ENCODE data around the gene LAMC2. TPM values are rescaled to one million over a fixed set of nuclear protein-coding genes. Genes with fewer than 3 reads are reported as not detected.

LAMC2 gene
- total RNA-seq, 1 donor from 2014 or later: 13.9 TPM

GRCh38 chr1:183230413-183230812 lies 44.3 kb downstream of the LAMC2 start:
- Mint-ChIP-seq H3K4me3 (ENCODE audit: unreplicated experiment) (no peak overlapping the region), H3K36me3 (ENCODE audit: low read depth, unreplicated experiment) (peaks cover 2% of the 10 kb centered on the region), H3K27ac (ENCODE audit: unreplicated experiment) (no peak overlapping the region), H3K9me3 (ENCODE audit: unreplicated experiment) (no peaks in the 10 kb centered on the region), H3K27me3 (ENCODE audit: low read depth, unreplicated experiment) (no peaks in the 10 kb centered on the region), H3K4me1 (ENCODE audit: low read depth, unreplicated experiment) (peaks cover 37% of the 10 kb centered on the region)
- no peak overlapping the region for H3K9ac ChIP-seq (ENCODE audit: low read length)
- no peak for TF ChIP-seq CTCF (IDR thresholded peaks at IDR 0.05; ENCODE audit: insufficient read depth, low read depth, low read length)
- H3K27ac ChIP-seq (ENCODE audit: low read depth, low read length): no peak overlapping the region
- peaks cover 21% of the 10 kb centered on the region for H3K4me1 ChIP-seq (ENCODE audit: insufficient read depth, low read length)
- H3K4me2 ChIP-seq (ENCODE audit: low read length): peak overlapping the region; percentile 16
- no peak overlapping the region for H3K4me3 ChIP-seq (ENCODE audit: insufficient read depth, low read depth, low read length)
- H3K27me3 ChIP-seq (ENCODE audit: insufficient read depth, low read length): no peaks in the 10 kb centered on the region
- no peaks in the 10 kb centered on the region for H3K9me3 ChIP-seq (ENCODE audit: insufficient read depth, low read depth, low read length)
- DNase-seq (ENCODE audit: low read depth) (peak; percentile 49), FAIRE-seq (no peak)
- no peaks in the 10 kb centered on the region for H4K20me1 ChIP-seq (ENCODE audit: insufficient read depth, low read length)
- no peak overlapping the region for H2AFZ ChIP-seq (ENCODE audit: low read depth, low read length)
- no peaks in the 10 kb centered on the region for H3K36me3 ChIP-seq (ENCODE audit: insufficient read depth, low read length)
- no peaks in the 10 kb centered on the region for H3K79me2 ChIP-seq (ENCODE audit: insufficient read depth, low read length)

- Histone ChIP-seq H3K36me3 (ENCODE audit: insufficient read depth, low read length) (no peaks in the 10 kb centered on the region), H4K20me1 (ENCODE audit: insufficient read depth, low read length) (no peaks in the 10 kb centered on the region), H3K4me3 (ENCODE audit: insufficient read depth, low read depth, low read length) (no peak overlapping the region), H3K4me1 (ENCODE audit: insufficient read depth, low read length) (peaks cover 26% of the 10 kb centered on the region), H3K27ac (ENCODE audit: low read depth, low read length) (no peak overlapping the region), H3K9me3 (ENCODE audit: insufficient read depth, low read depth, low read length) (no peaks in the 10 kb centered on the region), H3K9ac (ENCODE audit: low read length) (no peak overlapping the region), H2AFZ (ENCODE audit: low read depth, low read length) (no peak overlapping the region), H3K27me3 (ENCODE audit: insufficient read depth, low read length) (no peaks in the 10 kb centered on the region), H3K4me2 (ENCODE audit: low read length) (no peak overlapping the region), H3K79me2 (ENCODE audit: insufficient read depth, low read length) (no peaks in the 10 kb centered on the region)
- H3K9me3 Mint-ChIP-seq (ENCODE audit: unreplicated experiment): no peaks in the 10 kb centered on the region
- H3K4me1 Mint-ChIP-seq (ENCODE audit: low read depth, unreplicated experiment): peaks cover 42% of the 10 kb centered on the region
- no peak for TF ChIP-seq CTCF (IDR thresholded peaks at IDR 0.05; ENCODE audit: insufficient read depth, low read depth, low read length)
- TF ChIP-seq EZH2 (IDR thresholded peaks at IDR 0.05; ENCODE audit: insufficient read depth, low read length): no peak
- DNase-seq (ENCODE audit: low read depth): no peak
- FAIRE-seq: no peak
- H3K27me3 Mint-ChIP-seq (ENCODE audit: low read depth, unreplicated experiment): no peaks in the 10 kb centered on the region
- no peak overlapping the region for H3K4me3 Mint-ChIP-seq (ENCODE audit: unreplicated experiment)
- no peak overlapping the region for H3K27ac Mint-ChIP-seq (ENCODE audit: unreplicated experiment)
- no peaks in the 10 kb centered on the region for H3K36me3 Mint-ChIP-seq (ENCODE audit: low read depth, unreplicated experiment)
Measured at GRCh38 chr1:183231545-183231944, 45.5 kb downstream of the LAMC2 start.

- Mint-ChIP-seq H3K4me3 (ENCODE audit: unreplicated experiment) (no peak overlapping the region), H3K27me3 (ENCODE audit: low read depth, unreplicated experiment) (no peaks in the 10 kb centered on the region), H3K36me3 (ENCODE audit: low read depth, unreplicated experiment) (no peaks in the 10 kb centered on the region), H3K4me1 (ENCODE audit: low read depth, unreplicated experiment) (peaks cover 47% of the 10 kb centered on the region), H3K9me3 (ENCODE audit: unreplicated experiment) (no peaks in the 10 kb centered on the region), H3K27ac (ENCODE audit: unreplicated experiment) (no peak overlapping the region)
- H3K27me3 ChIP-seq (ENCODE audit: insufficient read depth, low read length): no peaks in the 10 kb centered on the region
- no peak for DNase-seq (ENCODE audit: low read depth)
- H3K4me3 ChIP-seq (ENCODE audit: insufficient read depth, low read depth, low read length): no peak overlapping the region
- no peak for TF ChIP-seq CTCF (IDR thresholded peaks at IDR 0.05; ENCODE audit: insufficient read depth, low read depth, low read length)
- TF ChIP-seq EZH2 (IDR thresholded peaks at IDR 0.05; ENCODE audit: insufficient read depth, low read length): no peak
- H3K9ac ChIP-seq (ENCODE audit: low read length): no peak overlapping the region
- H3K27ac ChIP-seq (ENCODE audit: low read depth, low read length): no peak overlapping the region
- H4K20me1 ChIP-seq (ENCODE audit: insufficient read depth, low read length): no peaks in the 10 kb centered on the region
- H3K9me3 ChIP-seq (ENCODE audit: insufficient read depth, low read depth, low read length): no peaks in the 10 kb centered on the region
- H3K4me2 ChIP-seq (ENCODE audit: low read length): no peak overlapping the region
- H3K79me2 ChIP-seq (ENCODE audit: insufficient read depth, low read length): no peaks in the 10 kb centered on the region
- peaks cover 32% of the 10 kb centered on the region for H3K4me1 ChIP-seq (ENCODE audit: insufficient read depth, low read length)
- FAIRE-seq: no peak
- no peak overlapping the region for H2AFZ ChIP-seq (ENCODE audit: low read depth, low read length)
- H3K36me3 ChIP-seq (ENCODE audit: insufficient read depth, low read length): no peaks in the 10 kb centered on the region
Measured at GRCh38 chr1:183233113-183233512, 47.0 kb downstream of the LAMC2 start.
